ENCODE data around the gene PYURF. TPM values are rescaled to one million over a fixed set of nuclear protein-coding genes. Genes with fewer than 3 reads are reported as not detected.
"Not testable (repeated sequence)": the region's sequence is repeated elsewhere in the genome, so short reads cannot be mapped to it uniquely, and the experiment has no call there.

The PYURF gene
- total RNA-seq, 4 donors from 2014 or later: 50.4 to 77.1 (median 63.8) TPM

DNA sequence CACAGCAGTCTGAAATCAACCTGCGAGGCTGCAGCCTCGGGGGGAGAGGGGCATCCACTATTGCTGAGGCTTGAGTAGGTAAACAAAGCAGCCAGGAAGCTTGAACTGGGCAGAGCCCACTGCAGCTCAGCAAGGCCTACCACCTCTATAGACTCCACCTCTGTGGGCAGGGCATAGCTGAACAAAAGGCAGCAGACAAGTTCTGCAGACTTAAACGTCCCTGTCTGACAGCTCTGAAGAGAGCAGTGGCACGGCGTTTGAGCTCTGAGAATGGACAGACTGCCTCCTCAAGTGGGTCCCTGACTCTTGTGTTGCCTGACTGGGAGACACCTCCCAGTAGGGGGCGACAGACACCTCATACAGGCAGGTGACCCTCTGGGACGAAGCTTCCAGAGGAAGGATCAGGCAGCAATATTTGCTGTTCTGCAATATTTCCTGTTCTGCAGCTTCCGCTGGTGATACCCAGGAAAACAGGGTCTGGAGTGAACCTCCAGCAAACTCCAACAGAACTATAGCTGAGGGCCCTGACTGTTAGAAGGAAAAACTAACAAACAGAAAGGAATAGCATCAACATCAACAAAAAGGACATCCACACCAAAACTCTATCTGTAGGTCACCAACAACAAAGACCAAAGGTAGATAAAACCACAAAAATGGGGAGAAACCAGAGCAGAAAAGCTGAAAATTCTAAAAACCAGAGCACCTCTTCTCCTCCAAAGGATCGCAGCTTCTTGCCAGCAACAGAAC, 15.9 kb upstream of the PYURF start:
- TF ChIP-seq, protein P1, sequence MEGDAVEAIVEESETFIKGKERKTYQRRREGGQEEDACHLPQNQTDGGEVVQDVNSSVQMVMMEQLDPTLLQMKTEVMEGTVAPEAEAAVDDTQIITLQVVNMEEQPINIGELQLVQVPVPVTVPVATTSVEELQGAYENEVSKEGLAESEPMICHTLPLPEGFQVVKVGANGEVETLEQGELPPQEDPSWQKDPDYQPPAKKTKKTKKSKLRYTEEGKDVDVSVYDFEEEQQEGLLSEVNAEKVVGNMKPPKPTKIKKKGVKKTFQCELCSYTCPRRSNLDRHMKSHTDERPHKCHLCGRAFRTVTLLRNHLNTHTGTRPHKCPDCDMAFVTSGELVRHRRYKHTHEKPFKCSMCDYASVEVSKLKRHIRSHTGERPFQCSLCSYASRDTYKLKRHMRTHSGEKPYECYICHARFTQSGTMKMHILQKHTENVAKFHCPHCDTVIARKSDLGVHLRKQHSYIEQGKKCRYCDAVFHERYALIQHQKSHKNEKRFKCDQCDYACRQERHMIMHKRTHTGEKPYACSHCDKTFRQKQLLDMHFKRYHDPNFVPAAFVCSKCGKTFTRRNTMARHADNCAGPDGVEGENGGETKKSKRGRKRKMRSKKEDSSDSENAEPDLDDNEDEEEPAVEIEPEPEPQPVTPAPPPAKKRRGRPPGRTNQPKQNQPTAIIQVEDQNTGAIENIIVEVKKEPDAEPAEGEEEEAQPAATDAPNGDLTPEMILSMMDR (IDR thresholded peaks at IDR 0.05): peak; percentile 65 to 75 (median 70)
- not testable (repeated sequence) for H3K9me3 ChIP-seq, H3K27me3 ChIP-seq, H3K27ac ChIP-seq, H3K36me3 ChIP-seq, H3K4me3 ChIP-seq, H3K4me1 ChIP-seq
- intact Hi-C loops (cut with DNase I; ENCODE audit: low total_unique reads) (loop anchor here (5.0 kb wide), 1 partner anchor 123 kb away; no protein-coding TSS in a partner anchor), in situ Hi-C loops (cut with MboI; ENCODE audit: low pct_ligation_motif_present in 1 of 4, low pct_unique_long_range_greater_than_20kb in 1 of 4, low sequenced_read_pairs in 3 of 4) (loop anchor here (5.0 to 25.0 kb wide), 7 partner anchors 115 to 498 kb away; no protein-coding TSS in a partner anchor)
- WGBS, 2 donors (ENCODE audit: low coverage in 1 of 2): 25 to 28% methylated on average over 4 to 9 of the region's 9 CpGs
- DNase-seq: peak; percentile 83

DNA sequence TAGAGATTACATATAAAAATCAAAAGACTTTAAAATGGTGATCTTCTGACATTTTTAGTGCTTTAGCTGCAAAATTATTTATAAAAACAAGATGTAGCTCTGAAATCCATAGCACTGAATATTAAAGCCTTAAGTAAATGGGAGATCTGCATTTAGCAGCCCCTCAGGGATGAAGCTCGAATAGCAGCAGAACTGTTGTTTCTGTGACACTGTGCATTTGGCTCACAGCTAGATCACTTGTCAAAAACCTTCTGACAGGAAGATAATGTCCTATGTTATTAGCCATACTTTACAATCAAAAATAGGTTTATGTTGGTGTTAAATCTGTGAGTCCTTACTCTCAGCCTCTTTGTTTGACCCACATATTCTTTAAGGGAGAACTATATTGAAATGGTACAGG, 14.1 kb upstream of the PYURF start:
- TF ChIP-seq POLR2A (IDR thresholded peaks at IDR 0.05): no peak
- no peak for TF ChIP-seq EP300 (IDR thresholded peaks at IDR 0.05; ENCODE audit: low read depth)
- TF ChIP-seq, protein P1 (IDR thresholded peaks at IDR 0.05): no peak
- no peak for TF ChIP-seq POLR2AphosphoS5 (IDR thresholded peaks at IDR 0.05)
- H3K27ac ChIP-seq: no peak overlapping the region
- 88% methylated on average over 1 of the region's 1 CpG; no CpG with 5 or more reads in 1 of the 2 donors for WGBS, 2 donors (ENCODE audit: low coverage in 1 of 2)
- no peaks in the 10 kb centered on the region for H3K9me3 ChIP-seq
- no peak for DNase-seq
- intact Hi-C loops (cut with DNase I; ENCODE audit: low total_unique reads) (loop anchor here (1.0 to 5.0 kb wide), 2 partner anchors 10 to 125 kb away; no protein-coding TSS in a partner anchor), in situ Hi-C loops (cut with MboI; ENCODE audit: low pct_ligation_motif_present in 1 of 4, low pct_unique_long_range_greater_than_20kb in 1 of 4, low sequenced_read_pairs in 3 of 4) (loop anchor here (5.0 to 25.0 kb wide), 7 partner anchors 117 to 500 kb away; no protein-coding TSS in a partner anchor)
- H3K4me1 ChIP-seq: peaks cover 0 to 6% (median 2%) of the 10 kb centered on the region in 4 donors
- no peaks in the 10 kb centered on the region for H3K36me3 ChIP-seq
- no peak overlapping the region for H3K4me3 ChIP-seq
- H3K27me3 ChIP-seq: no peaks in the 10 kb centered on the region

DNA sequence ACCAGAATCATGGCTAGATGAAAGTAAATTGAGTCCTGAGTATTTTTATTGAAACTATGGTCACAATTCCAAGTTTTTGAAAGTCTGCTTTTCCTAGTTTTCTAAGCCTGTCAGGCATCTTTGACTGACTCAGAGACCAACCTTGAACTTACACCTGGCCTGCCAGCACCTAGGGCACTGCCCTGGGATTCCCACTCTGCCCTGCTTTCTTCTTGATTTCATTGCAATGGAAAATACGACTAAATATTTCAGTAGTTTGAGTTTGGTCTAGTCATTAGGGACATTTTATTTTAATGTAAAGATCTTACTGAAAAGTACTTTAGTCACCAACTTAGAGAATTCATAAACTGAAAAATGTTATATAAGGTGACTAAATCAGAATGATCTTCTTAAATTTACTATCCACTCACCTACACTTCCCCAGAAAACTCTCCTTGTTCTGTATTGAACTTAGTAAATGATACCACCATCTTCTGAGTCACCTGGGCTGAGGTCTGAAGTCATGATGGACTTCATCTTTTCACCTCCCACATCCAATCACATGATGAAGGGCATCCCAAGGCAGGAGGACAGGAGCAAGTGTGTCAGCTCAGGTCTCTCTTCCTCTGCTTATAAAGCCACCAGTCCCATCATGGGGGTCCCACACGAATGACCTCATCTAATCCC, 11.6 kb upstream of the PYURF start:
- 50 to 92% methylated on average over 1 to 2 of the region's 2 CpGs for WGBS, 2 donors (ENCODE audit: low coverage in 1 of 2)
- H3K4me1 ChIP-seq: peaks cover 0 to 6% (median 2%) of the 10 kb centered on the region in 4 donors
- intact Hi-C loops (cut with DNase I; ENCODE audit: low total_unique reads) (loop anchor here (5.0 kb wide), 1 partner anchor 127 kb away; no protein-coding TSS in a partner anchor), in situ Hi-C loops (cut with MboI; ENCODE audit: low pct_ligation_motif_present in 1 of 4, low pct_unique_long_range_greater_than_20kb in 1 of 4, low sequenced_read_pairs in 3 of 4) (loop anchor here (5.0 to 25.0 kb wide), 7 partner anchors 120 to 502 kb away; no protein-coding TSS in a partner anchor)
- H3K27ac ChIP-seq: no peak overlapping the region
- no peaks in the 10 kb centered on the region for H3K27me3 ChIP-seq
- DNase-seq: no peak
- H3K4me3 ChIP-seq: no peak overlapping the region
- no peaks in the 10 kb centered on the region for H3K36me3 ChIP-seq
- no peaks in the 10 kb centered on the region for H3K9me3 ChIP-seq
- TF ChIP-seq EP300 (IDR thresholded peaks at IDR 0.05; ENCODE audit: low read depth) (no peak), POLR2AphosphoS5 (IDR thresholded peaks at IDR 0.05) (no peak), POLR2A (IDR thresholded peaks at IDR 0.05) (no peak)
- TF ChIP-seq, protein P1 (IDR thresholded peaks at IDR 0.05): no peak

Data from transverse colon (tissue), 4 donors.